ENCODE results near the gene TAF6. TPM values are rescaled to one million over a fixed set of nuclear protein-coding genes. Genes with fewer than 3 reads are reported as not detected.

The TAF6 gene
- total RNA-seq, 6 experiments from 2014 or later: 11.1 to 27.2 (median 15.8) TPM

- peak overlapping the region; percentile 67 to 90 (median 83) for H3K27ac ChIP-seq
- peaks cover 0 to 6% (median 0%) of the 10 kb centered on the region in 4 donors for H3K4me1 ChIP-seq
- ATAC-seq (peak; percentile 82 to 92 (median 88)), DNase-seq (peak; percentile 95)
- no peaks in the 10 kb centered on the region for H3K9me3 ChIP-seq
- TF ChIP-seq CTCF (IDR thresholded peaks at IDR 0.05): no peak
- TF ChIP-seq POLR2A (IDR thresholded peaks at IDR 0.05): no peak
- peak overlapping the region; percentile 80 to 93 (median 84) for H3K4me3 ChIP-seq
- WGBS (ENCODE audit: insufficient coverage, low coverage, low lambda C conversion rate, missing lambda C conversion rate): 0% methylated on average over 31 of the region's 61 CpGs
- peaks cover 8 to 41% (median 30%) of the 10 kb centered on the region in 4 donors for H3K36me3 ChIP-seq
- no peaks in the 10 kb centered on the region for H3K27me3 ChIP-seq
- intact Hi-C loops (cut with DNase I): no loop called here
Observed at GRCh38 chr7:100100420-100101015, 18.6 kb downstream of the TAF6 start.

- 74% methylated on average over 9 of the region's 12 CpGs for WGBS (ENCODE audit: insufficient coverage, low coverage, low lambda C conversion rate, missing lambda C conversion rate)
- no peaks in the 10 kb centered on the region for H3K27me3 ChIP-seq
Observed at GRCh38 chr7:100099452-100099851, 19.7 kb downstream of the TAF6 start.

GRCh38 chr7:100098913-100099312 lies 20.2 kb downstream of the TAF6 start:
- H3K36me3 ChIP-seq: peaks cover 8 to 58% (median 41%) of the 10 kb centered on the region in 4 donors
- no peak overlapping the region for H3K4me3 ChIP-seq
- WGBS (ENCODE audit: insufficient coverage, low coverage, low lambda C conversion rate, missing lambda C conversion rate): 87% methylated on average over 7 of the region's 10 CpGs
- intact Hi-C loops (cut with DNase I): no loop called here
- H3K9me3 ChIP-seq: no peaks in the 10 kb centered on the region
- ATAC-seq: no peak
- no peak for TF ChIP-seq POLR2A (IDR thresholded peaks at IDR 0.05)
- TF ChIP-seq CTCF (IDR thresholded peaks at IDR 0.05): no peak
- H3K27ac ChIP-seq: no peak overlapping the region
- H3K27me3 ChIP-seq: no peaks in the 10 kb centered on the region
- DNase-seq: no peak
- H3K4me1 ChIP-seq: peaks cover 0 to 6% (median 0%) of the 10 kb centered on the region in 4 donors

More at GRCh38 chr7:100099452-100099851, 19.7 kb downstream of the TAF6 start:
- DNase-seq: no peak
- Histone ChIP-seq H3K4me3 (peak overlapping the region in 1 of 3 donors; percentile 84), H3K36me3 (peaks cover 8 to 52% (median 37%) of the 10 kb centered on the region in 4 donors), H3K4me1 (peaks cover 0 to 6% (median 0%) of the 10 kb centered on the region in 4 donors), H3K27ac (no peak overlapping the region), H3K9me3 (no peaks in the 10 kb centered on the region)
- intact Hi-C loops (cut with DNase I): no loop called here
- no peak for ATAC-seq
- TF ChIP-seq POLR2A (IDR thresholded peaks at IDR 0.05) (no peak), CTCF (IDR thresholded peaks at IDR 0.05) (no peak)

- Histone ChIP-seq H3K36me3 (peaks cover 8 to 90% (median 53%) of the 10 kb centered on the region in 4 donors), H3K9me3 (no peaks in the 10 kb centered on the region), H3K4me3 (no peak overlapping the region), H3K27ac (no peak overlapping the region), H3K4me1 (peaks cover 0 to 6% (median 0%) of the 10 kb centered on the region in 4 donors), H3K27me3 (no peaks in the 10 kb centered on the region)
- TF ChIP-seq CTCF (IDR thresholded peaks at IDR 0.05) (no peak), POLR2A (IDR thresholded peaks at IDR 0.05) (no peak)
- no peak for ATAC-seq
- DNase-seq: peak in 1 of 3 donors; percentile 30
- intact Hi-C loops (cut with DNase I): no loop called here
- WGBS (ENCODE audit: insufficient coverage, low coverage, low lambda C conversion rate, missing lambda C conversion rate): 89% methylated on average over 7 of the region's 17 CpGs
Observed at GRCh38 chr7:100095704-100096103, 23.5 kb downstream of the TAF6 start.
